Neural cell (in vitro differentiated cells): ENCODE data around the gene DLG5. TPM values are rescaled to one million over a fixed set of nuclear protein-coding genes. Genes with fewer than 3 reads are reported as not detected.

ENCODE experiments used
- H2AFZ ChIP-seq: fragments of 200-600, 300-800 bp; sonication (generic), shearing (Covaris generic); 2 replicates; pipeline ENCODE4 v1.6.0; 2014; ENCODE audit warnings: low read depth, mild to moderate bottlenecking, antibody characterized with exemption, low read length, moderate library complexity
- H3F3A ChIP-seq: fragments of 200-600 bp; shearing (Covaris generic); 2 replicates; pipeline ENCODE4 v1.6.1; 2016; ENCODE audit warnings: mild to moderate bottlenecking, moderate library complexity, mixed read lengths, antibody characterized with exemption, low read length; ENCODE audit not compliant: insufficient read depth, poor library complexity, severe bottlenecking
- H3K27ac ChIP-seq: fragments of 200-600, 300-800 bp; sonication (generic), shearing (Covaris generic); 2 replicates; pipeline ENCODE4 v1.5.1; 2014; ENCODE audit warnings: mild to moderate bottlenecking, low read length, moderate library complexity
- H3K27me3 ChIP-seq: fragments of 300-800, 200-600 bp; sonication (generic), shearing (Covaris generic); 2 replicates; pipeline ENCODE4 v1.6.0; 2014; ENCODE audit warnings: mild to moderate bottlenecking, low read depth, low read length, moderate library complexity; ENCODE audit not compliant: insufficient read depth
- H3K36me3 ChIP-seq: fragments of 300-800, 200-600 bp; sonication (generic), shearing (Covaris generic); 2 replicates; pipeline ENCODE4 v1.5.1; 2014; ENCODE audit warnings: mild to moderate bottlenecking, antibody characterized with exemption, low read length, moderate library complexity; ENCODE audit not compliant: insufficient read depth
- H3K4me2 ChIP-seq: fragments of 300-800, 200-600 bp; sonication (generic), shearing (Covaris generic); 2 replicates; pipeline ENCODE4 v1.6.0; 2014; ENCODE audit warnings: mild to moderate bottlenecking, low read length
- H3K4me3 ChIP-seq: fragments of 300-800, 200-600 bp; sonication (generic), shearing (Covaris generic); 2 replicates; pipeline ENCODE4 v1.5.1; 2014; ENCODE audit warnings: mild to moderate bottlenecking, low read length, moderate library complexity
- H3K79me2 ChIP-seq: fragments of 200-600 bp; shearing (Covaris generic); replicated peaks from 2 replicates; pipeline ENCODE4 v1.6.0; 2014; ENCODE audit warnings: mild to moderate bottlenecking, low read length, moderate library complexity; ENCODE audit not compliant: insufficient read depth
- H3K9ac ChIP-seq: fragments of 300-800, 200-600 bp; sonication (generic), shearing (Covaris generic); 2 replicates; pipeline ENCODE4 v1.6.1; 2016; ENCODE audit warnings: mild to moderate bottlenecking, low read length, mixed read lengths
- H3K9me2 ChIP-seq: fragments of 200-600 bp; shearing (Covaris generic); 2 replicates; pipeline ENCODE4 v1.6.1; 2016; ENCODE audit warnings: mild to moderate bottlenecking, low read length, mixed read lengths; ENCODE audit not compliant: insufficient read depth
- H3K9me3 ChIP-seq: fragments of 200-600, 300-800 bp; sonication (generic), shearing (Covaris generic); 2 replicates; pipeline ENCODE4 v1.6.1; 2016; ENCODE audit warnings: mild to moderate bottlenecking, mixed run types, low read length, moderate library complexity, mixed read lengths
- H4K20me1 ChIP-seq: fragments of 200-600 bp; shearing (Covaris generic); 2 replicates; pipeline ENCODE4 v1.6.1; 2016; ENCODE audit warnings: mild to moderate bottlenecking, mixed run types; ENCODE audit not compliant: insufficient read depth
- EP300 ChIP-seq: fragments of 450-650 bp; conservative IDR thresholded peaks from 2 replicates; pipeline ENCODE4 v1.6.1; 2014; ENCODE audit warnings: antibody characterized with exemption, mild to moderate bottlenecking, moderate library complexity; ENCODE audit not compliant: poor library complexity, severe bottlenecking
- EZH2 ChIP-seq: fragments of 200-600, 300-800 bp; shearing (Covaris generic), sonication (generic); IDR thresholded peaks from 2 replicates; pipeline ENCODE4 v1.6.1; 2014; ENCODE audit warnings: antibody characterized with exemption, low read length, borderline replicate concordance, mild to moderate bottlenecking; ENCODE audit not compliant: insufficient read depth, poor library complexity, severe bottlenecking
- MXI1 ChIP-seq: fragments of 450-650 bp; conservative IDR thresholded peaks from 2 replicates; pipeline ENCODE4 v1.6.1; 2014; ENCODE audit warnings: antibody characterized with exemption, mild to moderate bottlenecking; ENCODE audit not compliant: poor library complexity, severe bottlenecking
- POLR2AphosphoS5 ChIP-seq: IDR thresholded peaks from 2 replicates; pipeline ENCODE4 v1.6.1; 2012
- RAD21 ChIP-seq: fragments of 450-650 bp; conservative IDR thresholded peaks from 2 replicates; pipeline ENCODE4 v1.6.1; 2014; ENCODE audit warnings: antibody characterized with exemption, mild to moderate bottlenecking, moderate library complexity
- SMC3 ChIP-seq: fragments of 450-650 bp; conservative IDR thresholded peaks from 2 replicates; pipeline ENCODE4 v1.6.1; 2014; ENCODE audit warnings: antibody characterized with exemption, mild to moderate bottlenecking, moderate library complexity; ENCODE audit not compliant: poor library complexity
- TAF1 ChIP-seq: IDR thresholded peaks from 2 replicates; pipeline ENCODE4 v1.6.1; 2012; ENCODE audit warnings: low read depth
- polyA plus RNA-seq: library from polyadenylated mRNA; depleted of rRNA; stranded (reverse); fragments of >200 nt; gene quantifications from 2 replicates; pipeline ENCODE4 v1.2.3, GENCODE V29; 2014
- TF ChIP-seq, protein P1 (sequence below): fragments of 450-650 bp; IDR thresholded peaks from 2 replicates; pipeline ENCODE4 v1.5.1; 2014; ENCODE audit warnings: antibody characterized with exemption, mild to moderate bottlenecking, moderate library complexity; ENCODE audit not compliant: poor library complexity, severe bottlenecking
- TF ChIP-seq, protein P2 (sequence below): IDR thresholded peaks from 2 replicates; pipeline ENCODE4 v1.6.1; 2012; ENCODE audit warnings: borderline replicate concordance

The DLG5 gene
- polyA plus RNA-seq, 1 donor from 2014 or later, result 72.9 TPM

DNA sequence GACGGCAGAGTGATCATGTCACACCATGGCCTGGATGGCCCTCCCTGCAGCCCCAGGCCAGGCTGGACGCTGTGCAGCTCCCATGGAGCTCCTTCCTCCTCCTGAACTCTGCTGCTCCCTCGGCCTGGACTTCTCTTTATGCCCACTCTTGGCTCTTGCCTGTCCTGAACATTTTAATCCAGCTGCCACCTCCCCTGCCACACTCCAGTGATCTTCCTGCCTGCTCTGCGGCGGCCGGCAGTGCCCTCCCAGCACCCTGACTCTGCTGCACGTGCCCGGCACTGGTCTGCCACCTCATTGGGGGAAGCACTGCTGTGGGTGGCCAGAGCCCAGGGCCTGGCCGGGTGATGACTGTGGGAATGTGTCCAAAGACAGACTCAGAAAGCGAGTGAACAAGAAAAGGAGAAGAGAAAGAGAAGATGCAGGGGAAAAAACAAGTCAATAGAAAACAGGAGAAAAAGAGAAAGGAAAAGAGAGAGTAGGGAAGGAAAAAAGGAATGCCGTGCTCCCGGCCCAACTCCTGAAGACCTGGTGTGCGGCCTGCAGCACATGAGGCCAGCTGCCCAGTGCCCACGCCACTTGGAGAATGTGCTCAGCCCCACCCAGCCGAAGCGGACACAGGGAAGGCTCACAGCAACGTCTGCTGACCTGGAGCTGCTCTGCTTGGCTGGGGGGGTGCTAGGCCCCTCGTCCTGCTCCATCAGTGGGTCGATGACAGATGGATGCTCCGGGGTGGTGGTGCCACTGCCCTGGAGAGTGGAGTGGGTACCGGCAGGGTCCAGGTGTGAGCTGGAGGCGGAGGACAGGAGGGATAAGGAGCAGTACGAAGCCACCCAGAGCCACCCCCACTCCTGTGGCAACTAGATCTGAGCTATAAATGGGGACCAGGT, 115.9 kb downstream of the DLG5 start:
- no peaks in the 10 kb centered on the region for H3K79me2 ChIP-seq
- H4K20me1 ChIP-seq, result no peaks in the 10 kb centered on the region
- H3K27ac ChIP-seq, result no peak overlapping the region
- TF ChIP-seq RAD21, result no peak
- TF ChIP-seq EZH2, result no peak
- TF ChIP-seq, protein P1, sequence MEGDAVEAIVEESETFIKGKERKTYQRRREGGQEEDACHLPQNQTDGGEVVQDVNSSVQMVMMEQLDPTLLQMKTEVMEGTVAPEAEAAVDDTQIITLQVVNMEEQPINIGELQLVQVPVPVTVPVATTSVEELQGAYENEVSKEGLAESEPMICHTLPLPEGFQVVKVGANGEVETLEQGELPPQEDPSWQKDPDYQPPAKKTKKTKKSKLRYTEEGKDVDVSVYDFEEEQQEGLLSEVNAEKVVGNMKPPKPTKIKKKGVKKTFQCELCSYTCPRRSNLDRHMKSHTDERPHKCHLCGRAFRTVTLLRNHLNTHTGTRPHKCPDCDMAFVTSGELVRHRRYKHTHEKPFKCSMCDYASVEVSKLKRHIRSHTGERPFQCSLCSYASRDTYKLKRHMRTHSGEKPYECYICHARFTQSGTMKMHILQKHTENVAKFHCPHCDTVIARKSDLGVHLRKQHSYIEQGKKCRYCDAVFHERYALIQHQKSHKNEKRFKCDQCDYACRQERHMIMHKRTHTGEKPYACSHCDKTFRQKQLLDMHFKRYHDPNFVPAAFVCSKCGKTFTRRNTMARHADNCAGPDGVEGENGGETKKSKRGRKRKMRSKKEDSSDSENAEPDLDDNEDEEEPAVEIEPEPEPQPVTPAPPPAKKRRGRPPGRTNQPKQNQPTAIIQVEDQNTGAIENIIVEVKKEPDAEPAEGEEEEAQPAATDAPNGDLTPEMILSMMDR, result no peak
- no peak for TF ChIP-seq EP300
- TF ChIP-seq, protein P2, sequence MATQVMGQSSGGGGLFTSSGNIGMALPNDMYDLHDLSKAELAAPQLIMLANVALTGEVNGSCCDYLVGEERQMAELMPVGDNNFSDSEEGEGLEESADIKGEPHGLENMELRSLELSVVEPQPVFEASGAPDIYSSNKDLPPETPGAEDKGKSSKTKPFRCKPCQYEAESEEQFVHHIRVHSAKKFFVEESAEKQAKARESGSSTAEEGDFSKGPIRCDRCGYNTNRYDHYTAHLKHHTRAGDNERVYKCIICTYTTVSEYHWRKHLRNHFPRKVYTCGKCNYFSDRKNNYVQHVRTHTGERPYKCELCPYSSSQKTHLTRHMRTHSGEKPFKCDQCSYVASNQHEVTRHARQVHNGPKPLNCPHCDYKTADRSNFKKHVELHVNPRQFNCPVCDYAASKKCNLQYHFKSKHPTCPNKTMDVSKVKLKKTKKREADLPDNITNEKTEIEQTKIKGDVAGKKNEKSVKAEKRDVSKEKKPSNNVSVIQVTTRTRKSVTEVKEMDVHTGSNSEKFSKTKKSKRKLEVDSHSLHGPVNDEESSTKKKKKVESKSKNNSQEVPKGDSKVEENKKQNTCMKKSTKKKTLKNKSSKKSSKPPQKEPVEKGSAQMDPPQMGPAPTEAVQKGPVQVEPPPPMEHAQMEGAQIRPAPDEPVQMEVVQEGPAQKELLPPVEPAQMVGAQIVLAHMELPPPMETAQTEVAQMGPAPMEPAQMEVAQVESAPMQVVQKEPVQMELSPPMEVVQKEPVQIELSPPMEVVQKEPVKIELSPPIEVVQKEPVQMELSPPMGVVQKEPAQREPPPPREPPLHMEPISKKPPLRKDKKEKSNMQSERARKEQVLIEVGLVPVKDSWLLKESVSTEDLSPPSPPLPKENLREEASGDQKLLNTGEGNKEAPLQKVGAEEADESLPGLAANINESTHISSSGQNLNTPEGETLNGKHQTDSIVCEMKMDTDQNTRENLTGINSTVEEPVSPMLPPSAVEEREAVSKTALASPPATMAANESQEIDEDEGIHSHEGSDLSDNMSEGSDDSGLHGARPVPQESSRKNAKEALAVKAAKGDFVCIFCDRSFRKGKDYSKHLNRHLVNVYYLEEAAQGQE, result no peak
- TF ChIP-seq MXI1, result no peak
- TF ChIP-seq TAF1, result no peak
- TF ChIP-seq POLR2AphosphoS5, result no peak
- no peak overlapping the region for H3K4me2 ChIP-seq
- H3K36me3 ChIP-seq, result peaks cover 6% of the 10 kb centered on the region
- H3F3A ChIP-seq, result no peaks in the 10 kb centered on the region
- no peaks in the 10 kb centered on the region for H3K9me2 ChIP-seq
- H3K9ac ChIP-seq, result no peak overlapping the region
- no peak overlapping the region for H2AFZ ChIP-seq
- no peaks in the 10 kb centered on the region for H3K27me3 ChIP-seq
- no peak overlapping the region for H3K4me3 ChIP-seq
- H3K9me3 ChIP-seq, result no peaks in the 10 kb centered on the region

DNA sequence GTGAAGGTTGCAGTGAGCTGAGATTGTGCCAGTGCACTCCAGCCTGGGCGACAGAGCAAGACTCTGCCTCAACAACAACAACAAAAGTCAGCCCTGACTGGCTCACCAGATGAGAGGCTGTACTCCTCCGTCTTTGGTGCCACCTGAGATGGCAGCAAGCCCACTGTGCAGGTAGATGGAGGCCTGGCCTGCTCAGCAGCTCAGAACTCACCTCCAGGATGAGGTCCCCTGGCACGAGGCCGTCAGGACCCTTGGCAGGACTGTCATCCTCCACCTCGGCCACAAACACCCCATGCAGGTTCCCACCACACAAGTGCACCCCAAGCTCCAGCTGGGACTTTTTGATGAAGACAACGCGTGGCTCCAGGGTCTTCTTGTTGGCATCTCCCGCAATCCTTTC, 117.2 kb downstream of the DLG5 start:
- Histone ChIP-seq H3F3A (no peaks in the 10 kb centered on the region), H3K4me2 (no peak overlapping the region), H3K79me2 (no peaks in the 10 kb centered on the region), H2AFZ (no peak overlapping the region), H3K9me3 (no peaks in the 10 kb centered on the region), H3K9me2 (no peaks in the 10 kb centered on the region), H3K27ac (no peak overlapping the region), H4K20me1 (no peaks in the 10 kb centered on the region), H3K36me3 (peaks cover 6% of the 10 kb centered on the region), H3K27me3 (no peaks in the 10 kb centered on the region), H3K4me3 (no peak overlapping the region), H3K9ac (no peak overlapping the region)
- TF ChIP-seq, protein P2, result no peak
- no peak for TF ChIP-seq TAF1
- TF ChIP-seq MXI1, result no peak
- no peak for TF ChIP-seq EP300
- TF ChIP-seq SMC3, result no peak
- TF ChIP-seq POLR2AphosphoS5, result no peak
- no peak for TF ChIP-seq RAD21
- no peak for TF ChIP-seq EZH2
- TF ChIP-seq, protein P1, result no peak
